HUES48 (cell line): Measurements from ENCODE around the gene VAV3.

ENCODE experiments used
- H3K27ac ChIP-seq: one replicate; pipeline ENCODE4 v1.7.0; 2013; ENCODE audit warnings: low read depth, low read length, inconsistent platforms
- H3K27me3 ChIP-seq: 2 replicates; pipeline ENCODE4 v1.6.1; 2013; ENCODE audit warnings: mild to moderate bottlenecking, low read length; ENCODE audit not compliant: control insufficient read depth, insufficient read depth
- H3K36me3 ChIP-seq: 2 replicates; pipeline ENCODE4 v1.6.1; 2013; ENCODE audit warnings: low read length; ENCODE audit not compliant: control insufficient read depth, insufficient read depth
- H3K4me1 ChIP-seq: 2 replicates; pipeline ENCODE4 v1.6.1; 2013; ENCODE audit warnings: mild to moderate bottlenecking, low read length; ENCODE audit not compliant: control insufficient read depth, insufficient read depth
- H3K4me3 ChIP-seq: 2 replicates; pipeline ENCODE4 v1.5.1; 2013; ENCODE audit warnings: mild to moderate bottlenecking, low read depth, low read length
- H3K9ac ChIP-seq: 2 replicates; pipeline ENCODE4 v1.6.1; 2013; ENCODE audit warnings: mild to moderate bottlenecking, low read depth, low read length, moderate library complexity
- H3K9me3 ChIP-seq: 2 replicates; pipeline ENCODE4 v1.6.1; 2013; ENCODE audit warnings: low read length; ENCODE audit not compliant: control insufficient read depth, insufficient read depth

VAV3 gene

DNA sequence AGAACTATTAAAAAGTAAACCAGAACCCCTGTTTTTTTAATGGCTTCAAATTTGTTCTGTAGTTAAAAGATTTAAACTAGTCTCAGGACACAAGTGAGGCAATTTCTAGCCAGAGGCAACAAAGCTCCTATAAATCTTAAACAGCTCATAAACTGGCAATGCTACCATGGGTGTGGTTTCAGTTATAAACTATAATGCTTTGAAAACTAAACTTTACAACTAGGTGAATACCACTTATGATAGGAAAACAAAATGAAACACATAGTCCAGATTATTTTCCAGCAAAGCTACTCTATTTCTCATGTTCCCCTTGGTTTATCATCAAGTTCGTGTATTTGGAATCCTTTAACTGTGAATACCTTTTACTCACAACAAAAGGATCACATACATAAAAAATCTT is 282.5 kb downstream of the VAV3 start:
- no peak overlapping the region for H3K27ac ChIP-seq
- no peaks in the 10 kb centered on the region for H3K36me3 ChIP-seq
- 0 out of 2 replicates have a peak, but pooled peaks cover 5% of the 10 kb centered on the region for H3K4me1 ChIP-seq
- H3K4me3 ChIP-seq: no peak overlapping the region
- H3K27me3 ChIP-seq: no peaks in the 10 kb centered on the region
- no peaks in the 10 kb centered on the region for H3K9me3 ChIP-seq
- no peak overlapping the region for H3K9ac ChIP-seq

DNA sequence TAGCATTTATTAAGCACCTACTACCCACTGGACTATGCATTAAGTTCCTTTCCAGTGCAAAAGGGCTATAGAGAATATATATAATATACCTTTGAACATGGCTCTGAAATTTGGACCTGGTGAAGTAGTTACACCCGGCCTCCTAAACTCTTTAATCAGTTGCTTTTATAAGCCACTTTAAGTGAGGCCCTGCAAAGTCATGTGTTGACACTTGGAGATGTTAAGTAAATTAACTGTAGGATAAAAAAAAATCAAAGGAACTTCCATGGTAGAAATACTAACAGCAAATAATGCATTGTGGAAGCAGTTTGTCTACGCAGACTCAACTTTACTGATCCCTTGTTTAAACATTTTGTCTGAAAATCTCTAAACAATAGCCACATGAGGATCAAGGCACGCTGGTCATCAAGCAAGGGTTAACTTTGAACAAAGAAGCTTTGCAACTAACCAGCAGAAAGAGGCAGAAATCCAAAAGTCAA is 283.9 kb downstream of the VAV3 start:
- H3K9ac ChIP-seq: no peak overlapping the region
- 0 out of 2 replicates have a peak, but pooled peaks cover 5% of the 10 kb centered on the region for H3K4me1 ChIP-seq
- no peaks in the 10 kb centered on the region for H3K36me3 ChIP-seq
- no peak overlapping the region for H3K4me3 ChIP-seq
- no peaks in the 10 kb centered on the region for H3K9me3 ChIP-seq
- H3K27me3 ChIP-seq: no peaks in the 10 kb centered on the region
- peak overlapping the region; percentile 21 for H3K27ac ChIP-seq

DNA sequence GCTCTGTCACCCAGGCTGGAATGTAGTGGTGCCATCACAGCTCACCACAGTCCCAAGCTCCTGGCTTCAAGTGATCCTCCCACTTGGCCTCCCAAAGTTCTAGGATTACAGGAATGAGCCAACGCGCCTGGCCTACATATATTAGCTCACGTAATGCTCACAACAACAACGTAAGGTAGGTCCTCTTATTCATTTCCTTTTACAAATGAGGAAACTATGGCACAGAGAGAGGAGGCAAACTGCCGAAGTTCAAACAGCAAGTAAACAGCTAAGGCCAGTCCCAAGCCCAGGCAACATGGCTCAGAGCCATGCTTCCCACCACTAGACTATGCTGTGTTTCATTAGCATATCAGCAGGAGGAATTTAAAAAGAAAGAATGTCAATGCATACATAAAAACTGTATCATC is 284.4 kb downstream of the VAV3 start:
- Histone ChIP-seq H3K4me1 (0 out of 2 replicates have a peak, but pooled peaks cover 5% of the 10 kb centered on the region), H3K27ac (peak overlapping the region; percentile 21), H3K4me3 (no peak overlapping the region), H3K9ac (no peak overlapping the region), H3K27me3 (no peaks in the 10 kb centered on the region), H3K36me3 (no peaks in the 10 kb centered on the region), H3K9me3 (no peaks in the 10 kb centered on the region)

DNA sequence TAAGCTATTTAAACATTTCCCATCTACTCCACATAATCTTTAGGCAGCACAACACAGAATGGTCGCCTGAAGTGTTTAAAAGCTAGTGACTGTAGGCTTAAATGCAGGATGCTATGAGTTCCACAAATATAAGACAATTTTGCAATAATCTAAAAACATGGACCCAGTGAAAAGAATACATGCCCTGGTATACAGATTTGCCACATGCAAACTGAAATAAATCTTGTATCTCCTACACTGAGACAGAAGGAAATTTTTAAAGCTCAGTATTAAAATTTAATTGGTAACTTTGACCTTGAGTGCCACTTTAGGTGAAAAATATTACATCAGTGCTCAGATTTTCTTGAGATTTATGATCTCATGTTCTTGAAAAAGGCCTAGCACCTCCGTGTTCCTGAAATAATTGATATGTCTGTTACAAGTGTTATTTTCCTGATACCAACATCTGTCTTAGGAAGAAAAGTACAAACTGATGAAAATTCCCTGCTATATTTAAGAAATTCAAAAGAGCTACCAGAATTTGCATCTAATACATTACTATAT is 285.5 kb downstream of the VAV3 start:
- 0 out of 2 replicates have a peak, but pooled peaks cover 5% of the 10 kb centered on the region for H3K4me1 ChIP-seq
- no peak overlapping the region for H3K4me3 ChIP-seq
- no peaks in the 10 kb centered on the region for H3K36me3 ChIP-seq

DNA sequence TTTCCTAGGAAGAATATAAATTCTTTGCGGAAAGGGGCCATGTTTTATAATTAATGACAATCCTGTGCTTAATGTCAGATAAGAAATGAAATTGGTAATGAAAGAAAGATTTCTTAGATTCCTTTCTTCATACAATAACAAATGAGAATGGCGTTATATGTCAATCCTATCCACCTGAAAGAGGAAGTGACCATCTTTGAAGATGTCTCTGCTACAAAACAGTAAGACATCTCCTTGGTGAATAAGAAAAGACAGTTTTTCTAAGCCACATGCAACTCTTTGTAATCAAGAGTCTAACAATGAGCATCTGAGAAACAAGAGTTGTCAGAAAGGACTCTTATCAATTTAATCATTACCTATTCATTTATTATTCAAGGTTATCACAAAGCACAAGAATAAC is 286.0 kb downstream of the VAV3 start:
- Histone ChIP-seq H3K4me3 (no peak overlapping the region), H3K27ac (no peak overlapping the region), H3K9ac (no peak overlapping the region), H3K9me3 (no peaks in the 10 kb centered on the region), H3K4me1 (0 out of 2 replicates have a peak, but pooled peaks cover 5% of the 10 kb centered on the region), H3K36me3 (no peaks in the 10 kb centered on the region), H3K27me3 (no peaks in the 10 kb centered on the region)

More for the DNA sequence above, 285.5 kb downstream of the VAV3 start:
- Histone ChIP-seq H3K27ac (no peak overlapping the region), H3K27me3 (no peaks in the 10 kb centered on the region), H3K9me3 (no peaks in the 10 kb centered on the region), H3K9ac (no peak overlapping the region)

DNA sequence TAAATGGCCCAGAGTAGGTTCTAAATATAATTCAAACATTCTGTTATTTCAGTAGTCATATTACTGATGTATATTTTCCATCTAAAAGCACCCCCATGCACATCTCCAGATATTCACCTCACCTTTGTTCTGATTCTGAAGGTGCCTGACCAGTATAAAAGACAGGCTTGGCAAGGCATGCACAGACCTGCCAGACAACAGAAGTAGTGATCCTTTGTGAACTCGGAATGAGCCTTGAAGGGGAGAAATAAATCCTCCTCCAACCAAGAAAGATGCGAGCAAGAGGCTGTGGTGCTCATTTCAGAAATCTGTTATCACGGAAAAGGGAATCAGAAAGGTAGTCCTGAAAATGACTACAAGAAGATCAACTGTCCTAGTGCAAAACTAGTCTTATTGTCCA is 287.3 kb downstream of the VAV3 start:
- Histone ChIP-seq H3K9me3 (no peaks in the 10 kb centered on the region), H3K27ac (no peak overlapping the region), H3K4me1 (0 out of 2 replicates have a peak, but pooled peaks cover 5% of the 10 kb centered on the region), H3K4me3 (no peak overlapping the region), H3K27me3 (no peaks in the 10 kb centered on the region), H3K36me3 (no peaks in the 10 kb centered on the region), H3K9ac (no peak overlapping the region)

DNA sequence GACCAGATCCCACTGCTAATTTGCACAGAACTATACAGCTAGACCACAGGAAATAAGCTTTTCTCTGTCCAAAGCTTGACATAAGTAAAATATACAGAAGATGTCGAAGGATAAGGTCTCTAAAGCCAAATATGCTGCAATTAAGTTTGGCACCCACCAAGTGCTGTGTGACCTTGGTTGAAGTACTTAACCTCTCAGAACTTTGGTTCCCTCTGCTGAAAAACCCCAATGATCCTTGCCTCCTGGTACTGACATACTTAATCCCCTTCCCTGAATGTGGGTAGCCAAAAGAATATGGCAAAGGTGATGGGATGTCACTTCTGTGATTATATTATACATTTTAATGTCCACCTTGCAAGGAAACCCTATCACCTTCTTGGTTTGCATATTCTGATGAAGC is 290.5 kb downstream of the VAV3 start:
- H3K4me3 ChIP-seq: no peak overlapping the region

DNA sequence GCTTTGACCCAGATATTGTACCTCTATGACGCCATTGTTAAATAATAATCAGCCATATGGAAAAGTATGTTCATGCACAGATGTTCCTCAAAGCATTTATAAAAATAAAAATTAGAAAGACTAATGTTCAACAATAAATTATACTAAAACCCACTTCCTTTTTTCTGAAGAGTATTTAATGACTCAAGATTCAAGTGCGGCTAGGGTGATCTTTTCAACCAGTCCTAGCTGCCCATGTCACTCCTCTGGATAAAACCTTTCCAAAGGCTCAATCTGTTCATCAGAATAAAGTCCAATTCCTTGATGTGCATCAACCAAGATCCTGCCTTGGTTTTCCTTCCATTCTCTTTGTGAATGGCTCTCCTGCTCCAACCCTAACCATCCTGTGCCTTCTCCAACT is 292.0 kb downstream of the VAV3 start:
- no peaks in the 10 kb centered on the region for H3K27me3 ChIP-seq
- H3K4me1 ChIP-seq: no peaks in the 10 kb centered on the region
- H3K9ac ChIP-seq: no peak overlapping the region
- H3K27ac ChIP-seq: no peak overlapping the region
- H3K36me3 ChIP-seq: no peaks in the 10 kb centered on the region
- no peak overlapping the region for H3K4me3 ChIP-seq
- no peaks in the 10 kb centered on the region for H3K9me3 ChIP-seq

More for the DNA sequence above, 290.5 kb downstream of the VAV3 start:
- no peaks in the 10 kb centered on the region for H3K9me3 ChIP-seq
- H3K4me1 ChIP-seq: 0 out of 2 replicates have a peak, but pooled peaks cover 5% of the 10 kb centered on the region
- H3K9ac ChIP-seq: no peak overlapping the region
- H3K36me3 ChIP-seq: no peaks in the 10 kb centered on the region
- H3K27ac ChIP-seq: no peak overlapping the region
- no peaks in the 10 kb centered on the region for H3K27me3 ChIP-seq

DNA sequence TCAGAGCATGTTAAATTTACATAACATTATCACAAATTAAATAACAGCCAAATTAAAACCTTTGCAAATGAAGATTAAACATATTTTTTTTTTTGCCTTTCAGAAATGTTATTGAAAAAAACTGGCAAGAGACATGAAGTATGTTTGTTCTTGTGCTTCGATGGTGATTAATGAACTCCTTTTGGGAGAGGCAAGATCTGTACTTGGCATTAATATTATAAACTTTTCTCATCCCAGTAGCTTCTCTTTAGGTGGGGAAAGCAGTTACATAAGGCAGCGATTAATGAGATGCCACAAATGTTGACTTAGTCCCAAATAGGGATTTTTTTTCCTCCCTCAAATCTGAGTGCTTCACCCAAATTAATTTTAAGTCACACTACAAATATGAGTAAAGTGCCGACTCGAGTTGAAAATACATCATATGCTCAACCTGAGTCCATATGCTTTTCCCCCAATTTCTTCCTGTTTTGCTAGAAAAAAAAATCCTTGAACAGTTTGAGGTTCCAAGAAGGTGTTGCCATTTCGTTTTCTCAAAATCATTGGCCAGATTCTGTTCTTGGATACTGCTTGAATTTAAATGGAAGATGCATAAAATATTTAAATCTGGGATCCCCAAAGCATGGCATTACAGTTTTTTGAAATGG is 294.5 kb downstream of the VAV3 start:
- Histone ChIP-seq H3K27ac (no peak overlapping the region), H3K4me1 (no peaks in the 10 kb centered on the region), H3K4me3 (no peak overlapping the region), H3K36me3 (no peaks in the 10 kb centered on the region), H3K27me3 (no peaks in the 10 kb centered on the region), H3K9me3 (no peaks in the 10 kb centered on the region), H3K9ac (no peak overlapping the region)

DNA sequence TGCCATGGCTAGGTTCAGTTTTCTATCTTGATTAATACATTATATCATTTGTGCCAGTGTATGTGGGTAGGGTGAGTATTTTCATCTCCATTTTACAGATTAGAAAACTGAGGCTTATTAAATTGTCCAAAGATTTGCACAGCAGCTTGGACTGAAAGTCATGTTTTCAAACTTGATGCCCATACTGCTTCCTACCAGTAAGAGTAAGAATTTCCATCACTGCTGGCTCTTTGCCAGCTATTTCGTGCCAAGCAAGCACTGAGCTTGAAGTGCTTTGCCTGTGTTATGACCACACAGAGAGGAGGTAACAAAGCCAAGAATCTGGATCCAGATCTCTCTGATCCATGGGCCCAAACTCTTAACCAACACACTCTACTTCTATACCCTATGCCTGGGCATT is 295.0 kb downstream of the VAV3 start:
- no peaks in the 10 kb centered on the region for H3K9me3 ChIP-seq
- H3K4me1 ChIP-seq: no peaks in the 10 kb centered on the region
- H3K9ac ChIP-seq: no peak overlapping the region
- no peaks in the 10 kb centered on the region for H3K36me3 ChIP-seq
- H3K27me3 ChIP-seq: no peaks in the 10 kb centered on the region
- no peak overlapping the region for H3K4me3 ChIP-seq
- H3K27ac ChIP-seq: no peak overlapping the region

DNA sequence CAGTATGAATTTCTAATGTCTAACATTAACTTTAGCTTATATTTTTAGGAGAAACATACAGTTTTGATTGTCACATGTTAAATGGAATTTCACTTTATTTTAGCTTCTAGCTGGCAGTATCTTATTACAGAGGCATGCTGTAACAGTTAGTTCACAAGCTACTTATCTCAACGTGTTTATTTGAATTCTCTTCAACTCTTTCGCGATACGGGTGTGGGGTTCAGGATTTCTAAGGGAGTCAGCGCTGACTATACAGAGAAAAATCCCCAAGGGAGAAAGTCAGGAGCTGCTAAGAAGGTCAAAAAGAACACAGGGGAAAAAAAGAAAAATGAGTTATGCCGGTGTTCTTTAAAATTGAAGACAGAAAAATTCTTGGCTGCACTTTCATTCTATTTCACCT is 296.2 kb downstream of the VAV3 start:
- Histone ChIP-seq H3K27ac (no peak overlapping the region), H3K9ac (no peak overlapping the region), H3K36me3 (no peaks in the 10 kb centered on the region), H3K4me3 (no peak overlapping the region), H3K9me3 (no peaks in the 10 kb centered on the region), H3K27me3 (no peaks in the 10 kb centered on the region), H3K4me1 (no peaks in the 10 kb centered on the region)
